ENCODE measurements around the gene PRKCQ. TPM values are rescaled to one million over a fixed set of nuclear protein-coding genes. Genes with fewer than 3 reads are reported as not detected.

Gene PRKCQ
- total and polyA plus RNA-seq, 2 of the 8 experiments (the other 6 are each of a cell fraction or from before 2014, with no cell fraction given), result 9.1 to 22.6 TPM

- TF ChIP-seq NRF1 (IDR thresholded peaks at IDR 0.05; ENCODE audit: low read depth, low read length), result no peak
Measured at GRCh38 chr10:6465854-6466601, 114.0 kb downstream of the PRKCQ start (continued).
